Lung (tissue), 12 donors: Measurements from ENCODE around the gene GABRQ. TPM values are rescaled to one million over a fixed set of nuclear protein-coding genes. Genes with fewer than 3 reads are reported as not detected.

ENCODE experiments used
- ATAC-seq: fragments of 200-7000 bp; cut with Tn5 transposase; one replicate; pipeline ENCODE4 v1.9.1; 2020; ENCODE audit warnings: moderate number of reproducible peaks; ENCODE audit not compliant: insufficient read depth, low FRiP score
- DNase-seq, 3 donors: peaks; one replicate each; pipeline ENCODE4 v3.0.0-alpha.2; 2013 to 2017
- H3K27ac ChIP-seq, 2 donors: one replicate each; pipeline ENCODE4 v1.5.1; 2013; ENCODE audit warnings: mild to moderate bottlenecking in 2 of 2, moderate library complexity in 2 of 2, control low read depth in 1 of 2, inconsistent platforms in 1 of 2, low read depth in 1 of 2, low read length in 1 of 2
- H3K27me3 ChIP-seq, 3 donors: one replicate each; pipeline ENCODE4 v1.5.1; 2013; ENCODE audit warnings: low read length in 2 of 3; ENCODE audit not compliant: control insufficient read depth in 3 of 3, insufficient read depth in 3 of 3
- H3K36me3 ChIP-seq, 4 donors: one replicate each; pipeline ENCODE4 v1.5.1; 2013; ENCODE audit warnings: low read length in 4 of 4, mild to moderate bottlenecking in 1 of 4, moderate library complexity in 1 of 4; ENCODE audit not compliant: control insufficient read depth in 4 of 4, insufficient read depth in 4 of 4
- H3K4me1 ChIP-seq, 5 donors: one replicate each; pipeline ENCODE4 v1.5.1; 2013; ENCODE audit warnings: low read length in 5 of 5, mild to moderate bottlenecking in 2 of 5, moderate library complexity in 1 of 5; ENCODE audit not compliant: control insufficient read depth in 5 of 5, insufficient read depth in 5 of 5
- H3K4me3 ChIP-seq: one replicate; pipeline ENCODE4 v1.5.1; 2013; ENCODE audit warnings: mild to moderate bottlenecking, control low read depth, moderate library complexity
- H3K9ac ChIP-seq, 2 donors: one replicate each; pipeline ENCODE4 v1.5.1; 2013; ENCODE audit warnings: low read length in 2 of 2, control low read depth in 1 of 2; ENCODE audit not compliant: insufficient read depth in 1 of 2
- H3K9me3 ChIP-seq, 4 donors: one replicate each; pipeline ENCODE4 v1.5.1; 2013; ENCODE audit warnings: low read length in 3 of 4, mild to moderate bottlenecking in 1 of 4, moderate library complexity in 1 of 4; ENCODE audit not compliant: control insufficient read depth in 4 of 4, insufficient read depth in 3 of 4
- CTCF ChIP-seq: IDR thresholded peaks from 2 replicates; pipeline ENCODE4 v1.5.1; 2012; ENCODE audit warnings: mild to moderate bottlenecking; ENCODE audit errors: control extremely low read depth, extremely low read depth
- WGBS, 2 donors: extraction: QIAGEN DNeasy Blood & Tissue Kit; methylation state at CpG; one replicate each; pipeline ENCODE4 v1.1.7; 2013; 5-methylcytosine and 5-hydroxymethylcytosine counted together
- polyA plus RNA-seq, 2 donors: library from polyadenylated mRNA; stranded (reverse); fragments of 200-250 nt; gene quantifications; one replicate each; pipeline ENCODE4 v1.2.1, GENCODE V29; 2013
- total RNA-seq, 2 donors: library from RNA; depleted of rRNA in 1 of 2; stranded (reverse); fragments of >200 nt in 1 of 2; gene quantifications; one replicate each; pipeline ENCODE4 v1.2.1, GENCODE V29; 2014 to 2021
- donor health status: control.
- donor health status: control.
- donor health status: Bipolar disorder and iron deficiency.
- donor health status: healthy.
- donor health status: DM: yes; HTN: yes; CAD: no.

Gene GABRQ
- total and polyA plus RNA-seq, 4 donors = 0.09 TPM; not detected in 3

GRCh38 chrX:152639426-152639825 lies 1.7 kb downstream of the GABRQ start:
- DNase-seq (no peak), ATAC-seq (no peak)
- 76 to 84% methylated on average over 7 of the region's 7 CpGs for WGBS, 2 donors
- Histone ChIP-seq H3K9me3 (no peaks in the 10 kb centered on the region), H3K4me3 (no peak overlapping the region), H3K4me1 (peaks cover 0 to 2% (median 0%) of the 10 kb centered on the region in 5 donors), H3K36me3 (no peaks in the 10 kb centered on the region), H3K9ac (no peak overlapping the region), H3K27ac (no peak overlapping the region), H3K27me3 (peaks cover 9 to 24% (median 9%) of the 10 kb centered on the region in 3 donors)
- TF ChIP-seq CTCF = no peak

GRCh38 chrX:152640034-152640818 lies 2.5 kb downstream of the GABRQ start:
- no peak for ATAC-seq
- TF ChIP-seq CTCF = no peak
- H3K9me3 ChIP-seq = no peaks in the 10 kb centered on the region

GRCh38 chrX:152641256-152641875 lies 3.7 kb downstream of the GABRQ start:
- Histone ChIP-seq H3K27ac (no peak overlapping the region), H3K27me3 (peaks cover 2 to 24% (median 9%) of the 10 kb centered on the region in 3 donors), H3K36me3 (no peaks in the 10 kb centered on the region), H3K4me1 (peaks cover 0 to 2% (median 0%) of the 10 kb centered on the region in 5 donors), H3K9me3 (no peaks in the 10 kb centered on the region), H3K4me3 (no peak overlapping the region), H3K9ac (no peak overlapping the region)
- TF ChIP-seq CTCF = no peak
- 58 to 72% methylated on average over 10 of the region's 10 CpGs for WGBS, 2 donors
- DNase-seq (no peak), ATAC-seq (no peak)

More at GRCh38 chrX:152640034-152640818, 2.5 kb downstream of the GABRQ start:
- no peak overlapping the region for H3K9ac ChIP-seq
- no peaks in the 10 kb centered on the region for H3K36me3 ChIP-seq
- peaks cover 0 to 2% (median 0%) of the 10 kb centered on the region in 5 donors for H3K4me1 ChIP-seq
- 68 to 83% methylated on average over 18 of the region's 18 CpGs for WGBS, 2 donors
- H3K27ac ChIP-seq = no peak overlapping the region
- H3K27me3 ChIP-seq = peaks cover 9 to 24% (median 9%) of the 10 kb centered on the region in 3 donors
- no peak overlapping the region for H3K4me3 ChIP-seq
- no peak for DNase-seq
